H1 (cell line): Measurements from ENCODE around the gene NAB1. TPM values are rescaled to one million over a fixed set of nuclear protein-coding genes. Genes with fewer than 3 reads are reported as not detected.

Experiments
- CTCF ChIA-PET: fragments of 300-600 bp; sonication (Branson Sonifier 250); formaldehyde crosslinking; loops from one replicate; lab custom pipeline; 2021; ENCODE audit not compliant: partially characterized antibody; lab: Charles Lee
- POLR2A ChIA-PET: fragments of 300-600 bp; sonication (Branson Sonifier 250); formaldehyde crosslinking; loops from one replicate; lab custom pipeline; 2021; ENCODE audit warnings: inconsistent platforms; ENCODE audit not compliant: partially characterized antibody; lab: Charles Lee
- DNase-seq, 2 experiments: peaks; one replicate each; pipeline versions ENCODE4 v3.0.0 to v3.0.0-alpha.2; 2010 to 2022; ENCODE audit warnings: low spot score in 2 of 2, low read depth in 1 of 2, mixed read lengths in 1 of 2
- FAIRE-seq: peaks from 2 replicates; lab custom pipeline; 2011; peaks lifted over from hg19 to GRCh38; lab: Jason Lieb, UNC
- H2AFZ ChIP-seq: 2 replicates; pipeline ENCODE4 v1.8.1; 2012; ENCODE audit warnings: low read length, inconsistent platforms
- H2AK5ac ChIP-seq: 2 replicates; pipeline ENCODE4 v1.6.1; 2013; ENCODE audit warnings: low read depth, low read length
- H2BK120ac ChIP-seq: replicated peaks from 2 replicates; pipeline ENCODE3; 2013; ENCODE audit warnings: low read depth, low read length, inconsistent platforms
- H2BK12ac ChIP-seq: 2 replicates; pipeline ENCODE4 v1.6.1; 2013; ENCODE audit warnings: low read depth, low read length
- H2BK15ac ChIP-seq: 2 replicates; pipeline ENCODE4 v1.6.1; 2013; ENCODE audit warnings: low read length
- H2BK20ac ChIP-seq: 2 replicates; pipeline ENCODE4 v1.6.1; 2013; ENCODE audit warnings: low read length
- H2BK5ac ChIP-seq: 2 replicates; pipeline ENCODE4 v1.6.1; 2013; ENCODE audit warnings: low read depth, low read length
- H3K14ac ChIP-seq: 2 replicates; pipeline ENCODE4 v1.6.1; 2013; ENCODE audit warnings: inconsistent platforms; ENCODE audit not compliant: insufficient read length
- H3K18ac ChIP-seq: 2 replicates; pipeline ENCODE4 v1.6.1; 2013; ENCODE audit warnings: low read length; ENCODE audit errors: extremely low read depth
- H3K23ac ChIP-seq: 2 replicates; pipeline ENCODE4 v1.6.1; 2013; ENCODE audit warnings: inconsistent platforms; ENCODE audit not compliant: insufficient read length
- H3K23me2 ChIP-seq: 2 replicates; pipeline ENCODE4 v1.6.1; 2013; ENCODE audit warnings: low read depth, low read length
- H3K27ac ChIP-seq: 2 replicates; pipeline ENCODE4 v1.6.1; 2011; ENCODE audit warnings: low read depth, low read length, inconsistent platforms
- H3K27me3 ChIP-seq, 4 experiments: replicated peaks in 1 of 4; 1 replicate in 1 of 4; 2 replicates in 3 of 4; pipeline versions ENCODE4 v1.6.1 to v1.8.1; 2011 to 2013; ENCODE audit warnings: low read length in 3 of 4, mild to moderate bottlenecking in 3 of 4, inconsistent platforms in 2 of 4, mixed read lengths in 2 of 4, moderate library complexity in 1 of 4; ENCODE audit not compliant: control insufficient read depth in 3 of 4, insufficient read depth in 3 of 4; ENCODE audit errors: extremely low read depth in 1 of 4
- H3K36me3 ChIP-seq, 4 experiments: 2 replicates each; pipeline versions ENCODE4 v1.6.1 to v1.8.1; 2011 to 2013; ENCODE audit warnings: mild to moderate bottlenecking in 4 of 4, low read length in 3 of 4, moderate library complexity in 2 of 4, control low read depth in 1 of 4, inconsistent platforms in 1 of 4; ENCODE audit not compliant: insufficient read depth in 4 of 4, control insufficient read depth in 2 of 4
- H3K4ac ChIP-seq: replicated peaks from 2 replicates; pipeline ENCODE3; 2013; ENCODE audit warnings: low read length, low read depth, mixed read lengths, inconsistent platforms; ENCODE audit not compliant: insufficient read length
- H3K4me1 ChIP-seq, 4 experiments: replicated peaks in 1 of 4; 1 replicate in 1 of 4; 2 replicates in 3 of 4; pipeline versions ENCODE4 v1.6.1 to v1.8.1; 2011 to 2013; ENCODE audit warnings: low read length in 3 of 4, inconsistent platforms in 2 of 4, mixed read lengths in 1 of 4; ENCODE audit not compliant: insufficient read depth in 4 of 4, control insufficient read depth in 3 of 4
- H3K4me2 ChIP-seq, 2 experiments: 2 replicates each; pipeline versions ENCODE4 v1.6.1 to v1.8.1; 2011 to 2013; ENCODE audit warnings: low read depth in 2 of 2, low read length in 2 of 2, control low read depth in 1 of 2, inconsistent platforms in 1 of 2, mild to moderate bottlenecking in 1 of 2; ENCODE audit not compliant: insufficient read depth in 1 of 2
- H3K4me3 ChIP-seq, 4 experiments: fragments of 200-600, 300-600 bp in 1 of 4; sonication (generic), shearing (Covaris generic), sonication (Bioruptor Twin) in 1 of 4; 2 replicates each; pipeline versions ENCODE4 v1.5.1 to v1.8.1; 2011 to 2016; ENCODE audit warnings: low read length in 4 of 4, low read depth in 3 of 4, control low read depth in 2 of 4, inconsistent platforms in 2 of 4, mild to moderate bottlenecking in 2 of 4, mixed read lengths in 1 of 4, moderate library complexity in 1 of 4; ENCODE audit not compliant: insufficient read depth in 2 of 4; ENCODE audit errors: extremely low read depth in 1 of 4
- H3K56ac ChIP-seq: replicated peaks from 2 replicates; pipeline ENCODE3; 2013; ENCODE audit warnings: low read depth, mild to moderate bottlenecking, mixed read lengths, low read length, inconsistent platforms; ENCODE audit not compliant: insufficient read length
- H3K79me1 ChIP-seq: 2 replicates; pipeline ENCODE4 v1.6.1; 2013; ENCODE audit warnings: low read depth, low read length, control low read depth
- H3K79me2 ChIP-seq, 2 experiments: 2 replicates each; pipeline versions ENCODE4 v1.6.1 to v1.8.1; 2012 to 2013; ENCODE audit warnings: low read length in 2 of 2, mild to moderate bottlenecking in 2 of 2, inconsistent platforms in 1 of 2; ENCODE audit not compliant: insufficient read depth in 2 of 2, control insufficient read depth in 1 of 2
- H3K9ac ChIP-seq, 4 experiments: replicated peaks in 1 of 4; 1 replicate in 1 of 4; 2 replicates in 3 of 4; pipeline versions ENCODE4 v1.6.1 to v1.8.1; 2011 to 2013; ENCODE audit warnings: low read depth in 3 of 4, low read length in 3 of 4, control low read depth in 2 of 4, mild to moderate bottlenecking in 2 of 4, moderate library complexity in 2 of 4, inconsistent platforms in 1 of 4; ENCODE audit errors: extremely low read depth in 1 of 4
- H3K9me3 ChIP-seq, 2 experiments: 2 replicates each; pipeline versions ENCODE4 v1.6.1 to v1.8.1; 2012 to 2013; ENCODE audit warnings: mild to moderate bottlenecking in 2 of 2, moderate library complexity in 2 of 2, control low read depth in 1 of 2, inconsistent platforms in 1 of 2, low read depth in 1 of 2, low read length in 1 of 2, mixed read lengths in 1 of 2; ENCODE audit not compliant: insufficient read depth in 2 of 2
- H4K20me1 ChIP-seq, 2 experiments: replicated peaks in 1 of 2; 2 replicates each; pipeline versions ENCODE3 to v1.8.1; 2011 to 2013; ENCODE audit warnings: inconsistent platforms in 2 of 2, low read length in 2 of 2, mild to moderate bottlenecking in 1 of 2; ENCODE audit not compliant: insufficient read depth in 2 of 2, control insufficient read depth in 1 of 2
- H4K5ac ChIP-seq: 2 replicates; pipeline ENCODE4 v1.6.1; 2013; ENCODE audit warnings: low read length, low read depth, mixed read lengths, inconsistent platforms; ENCODE audit not compliant: insufficient read length
- H4K8ac ChIP-seq: 2 replicates; pipeline ENCODE4 v1.8.0; 2013; ENCODE audit warnings: mild to moderate bottlenecking, moderate library complexity, low read length, inconsistent platforms; ENCODE audit not compliant: insufficient read depth; ENCODE audit errors: extremely low read depth
- H4K91ac ChIP-seq: replicated peaks from 2 replicates; pipeline ENCODE3; 2013; ENCODE audit warnings: low read length, mixed read lengths, inconsistent platforms; ENCODE audit not compliant: insufficient read length
- ASH2L ChIP-seq: fragments of 200-600, 300-600 bp; sonication (generic); IDR thresholded peaks from one replicate; pipeline ENCODE4 v1.7.1; 2017; ENCODE audit warnings: low read length
- CREB1 ChIP-seq: IDR thresholded peaks from 2 replicates; pipeline ENCODE4 v1.6.1; 2012; ENCODE audit warnings: inconsistent platforms
- EP300 ChIP-seq, 2 experiments: IDR thresholded peaks; 1 replicate in 1 of 2; 2 replicates in 1 of 2; pipeline ENCODE4 v1.6.1; 2011 to 2012; ENCODE audit warnings: low read depth in 2 of 2, low read length in 2 of 2, mild to moderate bottlenecking in 2 of 2, borderline replicate concordance in 1 of 2, inconsistent platforms in 1 of 2, moderate library complexity in 1 of 2
- NRF1 ChIP-seq: IDR thresholded peaks from 2 replicates; pipeline ENCODE4 v1.6.1; 2011; ENCODE audit warnings: mild to moderate bottlenecking, low read depth, low read length, improper control_type of control experiment
- POLR2AphosphoS5 ChIP-seq: IDR thresholded peaks from 2 replicates; pipeline ENCODE4 v1.6.1; 2011; ENCODE audit warnings: low read depth, low read length
- POU5F1 ChIP-seq: IDR thresholded peaks from 2 replicates; pipeline ENCODE4 v1.6.1; 2011; ENCODE audit warnings: low read depth, mild to moderate bottlenecking, low read length, moderate library complexity
- SP4 ChIP-seq: IDR thresholded peaks from 2 replicates; pipeline ENCODE4 v1.6.1; 2012; ENCODE audit warnings: low read length, inconsistent platforms
- TAF7 ChIP-seq: optimal IDR thresholded peaks from 2 replicates; pipeline ENCODE3; 2011; ENCODE audit warnings: low read depth, mild to moderate bottlenecking, inconsistent platforms, low read length, moderate library complexity, borderline replicate concordance
- TCF12 ChIP-seq: IDR thresholded peaks from 2 replicates; pipeline ENCODE4 v1.6.1; 2011; ENCODE audit warnings: low read depth, mild to moderate bottlenecking, low read length
- WGBS, 2 experiments: shearing (Covaris generic) in 1 of 2; methylation state at CpG; one replicate each; pipeline versions ENCODE4 v1.1.6 to v1.1.7; 2013 to 2015; ENCODE audit warnings: low lambda C conversion rate in 2 of 2, mixed read lengths in 2 of 2, inconsistent platforms in 1 of 2, low coverage in 1 of 2, missing lambda C conversion rate in 1 of 2; ENCODE audit not compliant: insufficient replicate concordance in 2 of 2, insufficient coverage in 1 of 2, insufficient read length in 1 of 2; ENCODE audit errors: extremely low coverage in 1 of 2, missing lambda C conversion rate in 1 of 2; 5-methylcytosine and 5-hydroxymethylcytosine counted together
- polyA plus RNA-seq, 7 experiments: library from polyadenylated mRNA; depleted of rRNA in 3 of 7; stranded (reverse) in 5 of 7; unstranded in 2 of 7; fragments of >200 nt in 5 of 7; fragments of 200-250 nt in 2 of 7; gene quantifications; 1 replicate in 5 of 7; 2 replicates in 1 of 7; 4 replicates in 1 of 7; pipeline versions ENCODE4 v1.2.1 to v1.2.3, GENCODE V29; 2011 to 2013; ENCODE audit warnings: missing spikeins in 2 of 7, mixed read lengths in 2 of 7
- total RNA-seq: library from RNA; stranded (reverse); fragmentation: NEBNext Ultra II Directional; extraction: Animal tissue kit (Norgen Biotek cat#: 25700); gene quantifications from 2 replicates; pipeline ENCODE4 v1.2.1, GENCODE V29; 2021

NAB1 gene
- total and polyA plus RNA-seq, 2 of the 8 experiments (the other 6 are each of a cell fraction or from before 2014, with no cell fraction given): 8.5 to 28.6 TPM

- H2BK12ac ChIP-seq: no peak overlapping the region
- no peak overlapping the region for H3K4me2 ChIP-seq
- WGBS, 2 experiments: 76% methylated on average over 8 of the region's 8 CpGs; no CpG with 5 or more reads in 1 of the 2 experiments
- peak overlapping the region; percentile 26; the same call in 1 of the 2 replicates for H2AFZ ChIP-seq
- no peak overlapping the region for H2AK5ac ChIP-seq
- H3K4ac ChIP-seq: no peak overlapping the region
- no peaks in the 10 kb centered on the region for H3K36me3 ChIP-seq
- H4K5ac ChIP-seq: no peak overlapping the region
- H3K18ac ChIP-seq: no peak overlapping the region
- CTCF ChIA-PET: interaction anchor here (0.9 kb wide), 1 partner anchor 80 kb away, joined by 3 read pairs; no protein-coding TSS in a partner anchor
- H3K27me3 ChIP-seq: no peaks in the 10 kb centered on the region
- no peak overlapping the region for H3K23ac ChIP-seq
- H3K14ac ChIP-seq: no peak overlapping the region
- H3K56ac ChIP-seq: no peak overlapping the region
- H2BK20ac ChIP-seq: no peak overlapping the region
- H3K79me2 ChIP-seq: no peaks in the 10 kb centered on the region
- H3K9ac ChIP-seq: no peak overlapping the region
- POLR2A ChIA-PET: no interaction called here
- H3K79me1 ChIP-seq: no peaks in the 10 kb centered on the region
- H4K91ac ChIP-seq: no peak overlapping the region
- no peak overlapping the region for H2BK15ac ChIP-seq
- no peaks in the 10 kb centered on the region for H3K23me2 ChIP-seq
- DNase-seq (no peak), FAIRE-seq (no peak)
- no peaks in the 10 kb centered on the region for H3K4me1 ChIP-seq
- no peaks in the 10 kb centered on the region for H4K20me1 ChIP-seq
- no peak overlapping the region for H3K27ac ChIP-seq
- no peak overlapping the region for H4K8ac ChIP-seq
- no peak overlapping the region for H2BK5ac ChIP-seq
- H3K4me3 ChIP-seq: no peak overlapping the region
- no peak overlapping the region for H2BK120ac ChIP-seq
- H3K9me3 ChIP-seq: no peaks in the 10 kb centered on the region
- TF ChIP-seq EP300 (IDR thresholded peaks at IDR 0.05; ENCODE audit: borderline replicate concordance in 1 of 2, low read depth in 2 of 2, low read length in 2 of 2) (no peak), ASH2L (no peak), CREB1 (no peak), TCF12 (no peak), POLR2AphosphoS5 (no peak), NRF1 (no peak), SP4 (no peak), TAF7 (no peak), POU5F1 (no peak)
Measured at GRCh38 chr2:190599546-190600220, 49.2 kb upstream of the NAB1 start.
